ENCODE results near the gene MTMR10.

The MTMR10 gene

DNA sequence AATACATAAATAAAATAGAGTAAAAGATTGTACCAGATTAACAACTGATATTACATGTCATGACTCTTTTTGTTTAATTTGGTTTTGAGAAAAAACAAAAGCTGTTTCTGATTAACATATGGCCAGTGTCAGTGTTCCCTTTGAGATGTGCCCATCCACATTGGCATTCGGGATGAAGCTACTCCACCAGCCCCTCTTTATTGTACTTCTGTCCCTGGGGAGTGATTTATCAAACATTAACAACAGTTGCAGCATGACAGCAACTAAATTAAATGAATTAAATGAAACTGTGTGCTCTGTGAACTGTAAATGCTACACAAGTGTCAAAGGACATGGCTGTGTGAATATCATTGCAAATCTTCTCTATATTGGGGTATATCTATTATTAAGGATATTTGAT, 25.9 kb upstream of the MTMR10 start:
- no peak for DNase-seq
- in situ Hi-C loops (cut with HindIII; ENCODE audit: low pct_ligation_motif_present, low pct_unique_long_range_greater_than_20kb, low sequenced_read_pairs): no loop called here

DNA sequence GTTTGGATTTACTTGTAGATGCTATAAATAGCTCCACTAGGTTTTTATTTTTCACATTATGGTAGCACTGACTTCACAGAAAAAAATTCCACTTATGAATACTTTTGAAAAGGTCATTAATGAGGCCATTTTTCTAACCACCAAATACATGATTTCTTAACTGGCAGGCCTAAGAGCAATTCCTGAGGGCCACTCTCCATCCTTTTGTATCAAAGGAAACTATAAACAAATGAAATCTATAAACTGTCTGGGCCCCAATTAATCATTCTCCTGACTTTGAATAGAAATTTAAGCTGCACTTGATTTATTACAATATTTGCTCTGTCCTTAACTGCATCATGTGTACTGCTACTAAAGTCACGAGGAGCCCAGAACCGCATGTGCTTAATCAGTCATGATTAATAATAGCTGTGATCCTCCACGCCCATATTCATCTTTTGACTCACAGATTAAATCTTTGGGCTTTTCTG, 25.1 kb upstream of the MTMR10 start:
- DNase-seq: no peak
- in situ Hi-C loops (cut with HindIII; ENCODE audit: low pct_ligation_motif_present, low pct_unique_long_range_greater_than_20kb, low sequenced_read_pairs): no loop called here

DNA sequence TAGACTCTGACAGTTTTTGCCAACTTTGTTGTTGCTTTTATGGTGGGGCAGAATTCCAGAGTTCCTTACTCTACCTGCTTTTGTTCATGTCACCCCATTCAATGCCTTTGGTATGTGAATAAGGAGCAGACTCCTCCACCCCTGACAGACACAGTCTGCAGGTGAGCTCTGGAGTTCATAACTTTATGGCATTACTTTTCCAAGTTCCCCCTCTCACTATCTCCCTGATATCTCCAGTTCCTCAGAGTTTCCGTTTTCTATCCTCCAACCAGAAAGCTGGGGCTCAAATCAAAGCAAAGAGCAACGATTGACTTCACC, 23.1 kb upstream of the MTMR10 start:
- no peak for DNase-seq
- in situ Hi-C loops (cut with HindIII; ENCODE audit: low pct_ligation_motif_present, low pct_unique_long_range_greater_than_20kb, low sequenced_read_pairs): no loop called here

DNA sequence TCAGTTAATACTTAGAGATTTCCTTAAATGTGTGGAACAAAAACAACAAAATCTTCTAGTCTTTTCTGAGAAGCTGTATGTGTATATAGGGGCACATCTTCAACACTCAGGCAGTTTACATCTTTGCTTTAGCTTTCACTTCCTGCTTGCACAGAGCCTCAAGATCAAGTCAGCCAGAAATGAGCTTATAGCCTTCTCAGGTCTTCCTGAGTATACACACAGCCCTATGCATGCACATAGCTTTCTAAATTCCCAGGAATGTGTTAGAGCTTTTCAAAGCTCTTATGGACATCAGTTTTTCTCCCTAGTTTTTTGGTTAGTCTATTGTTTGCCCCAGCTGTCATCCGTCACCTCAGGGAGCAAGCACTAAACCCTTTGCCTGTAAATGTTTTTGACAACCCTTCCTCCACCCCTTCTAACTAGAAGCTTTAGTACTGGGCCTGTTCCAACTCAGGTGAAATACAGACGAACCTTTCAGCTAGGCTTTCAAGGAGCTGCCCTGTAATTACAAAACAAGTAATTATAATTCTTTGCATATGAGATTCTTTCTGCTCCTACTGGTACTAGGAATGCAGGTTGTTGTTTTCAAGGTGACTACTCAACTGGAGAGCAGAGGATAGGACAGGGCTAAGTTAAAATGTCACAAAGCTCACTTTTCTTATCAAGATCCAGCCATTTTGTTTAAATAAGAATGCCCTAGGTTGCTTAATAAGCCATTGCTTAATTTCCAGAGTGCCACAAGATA, 22.6 kb upstream of the MTMR10 start:
- in situ Hi-C loops (cut with HindIII; ENCODE audit: low pct_ligation_motif_present, low pct_unique_long_range_greater_than_20kb, low sequenced_read_pairs): no loop called here
- peak; percentile 9 for DNase-seq

DNA sequence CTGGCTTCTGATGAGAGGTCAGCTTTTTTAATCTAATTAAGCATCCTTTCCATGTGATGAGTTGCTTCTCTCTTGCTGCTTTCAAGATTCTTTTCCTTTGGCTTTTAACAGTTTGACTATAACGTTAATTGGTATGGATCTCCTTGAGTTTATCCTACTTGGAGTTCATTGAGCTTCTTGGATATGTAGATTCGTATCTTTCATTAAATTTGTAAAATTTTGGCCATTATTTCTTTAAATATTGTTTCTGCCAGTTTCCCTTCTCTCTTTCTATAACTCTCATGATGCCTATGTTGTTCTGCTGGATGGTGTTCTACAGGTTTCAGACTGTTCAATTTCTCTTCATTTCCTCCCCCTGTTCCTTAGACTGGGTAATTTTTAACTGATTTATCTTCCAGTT, 21.0 kb upstream of the MTMR10 start:
- in situ Hi-C loops (cut with HindIII; ENCODE audit: low pct_ligation_motif_present, low pct_unique_long_range_greater_than_20kb, low sequenced_read_pairs): no loop called here
- no peak for DNase-seq

DNA sequence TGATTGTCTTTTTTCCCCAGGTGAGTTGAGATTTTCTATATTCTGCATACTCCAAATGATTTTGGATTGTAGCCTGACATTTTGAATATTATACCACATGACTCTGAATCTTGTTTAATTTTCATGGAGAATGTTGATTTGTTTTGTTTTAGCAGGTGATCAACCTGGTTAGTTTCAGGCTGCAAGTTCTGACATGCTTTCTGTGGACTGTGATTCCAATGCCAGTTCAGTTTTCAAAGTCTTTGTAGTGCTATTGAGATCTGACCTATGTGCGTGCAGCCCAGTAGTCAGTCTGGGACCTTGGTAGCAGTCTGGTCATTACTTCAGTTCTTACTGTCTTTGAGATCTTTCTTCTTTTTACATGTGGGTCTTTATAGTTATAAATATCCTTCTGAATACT, 18.6 kb upstream of the MTMR10 start:
- in situ Hi-C loops (cut with HindIII; ENCODE audit: low pct_ligation_motif_present, low pct_unique_long_range_greater_than_20kb, low sequenced_read_pairs): no loop called here
- no peak for DNase-seq

DNA sequence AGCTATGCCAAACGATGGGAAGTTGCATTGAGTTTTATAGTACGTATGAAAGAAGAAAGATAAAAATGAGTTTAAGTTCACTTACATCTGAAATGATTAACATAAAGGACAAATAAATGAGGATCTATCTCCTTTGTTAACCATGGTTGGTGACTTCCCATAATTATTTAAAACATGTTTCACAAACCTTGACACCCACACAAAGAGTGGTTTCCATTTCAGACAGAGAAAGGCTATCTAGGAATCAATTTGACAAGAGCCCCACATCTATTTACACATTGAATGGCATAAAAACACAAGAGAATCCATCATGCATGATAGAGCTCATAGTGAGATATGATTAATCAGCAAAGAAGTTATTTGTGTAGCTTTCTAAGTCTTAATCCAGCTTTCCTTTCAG, 14.2 kb upstream of the MTMR10 start:
- in situ Hi-C loops (cut with HindIII; ENCODE audit: low pct_ligation_motif_present, low pct_unique_long_range_greater_than_20kb, low sequenced_read_pairs): no loop called here

DNA sequence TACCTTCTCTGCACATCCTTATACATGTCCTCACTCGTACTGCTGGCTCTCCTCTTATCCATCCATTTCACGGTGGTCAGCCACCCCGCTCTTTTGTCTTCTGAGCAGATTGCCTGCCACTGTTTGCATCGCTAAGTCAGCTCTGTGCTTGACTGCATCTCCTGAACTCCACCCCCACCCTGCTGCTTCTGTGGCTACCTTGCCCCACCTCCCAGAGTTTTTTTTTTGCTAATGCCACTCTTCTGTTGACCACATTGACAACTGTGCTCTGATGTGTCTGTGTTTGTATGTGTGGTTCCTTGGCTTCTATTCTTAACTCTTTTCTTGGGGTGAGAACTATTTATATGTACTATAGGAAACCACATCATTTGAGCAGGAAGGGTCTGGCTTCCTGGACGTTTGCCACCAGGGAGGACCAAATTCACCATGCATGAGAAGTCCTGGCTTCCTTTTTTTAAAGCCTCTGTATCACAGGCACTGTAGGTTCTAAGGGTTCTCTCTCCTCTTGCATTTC, 12.8 kb upstream of the MTMR10 start:
- in situ Hi-C loops (cut with HindIII; ENCODE audit: low pct_ligation_motif_present, low pct_unique_long_range_greater_than_20kb, low sequenced_read_pairs): no loop called here
- DNase-seq: peak; percentile 5

More for the DNA sequence above, 14.2 kb upstream of the MTMR10 start:
- DNase-seq: no peak

DNA sequence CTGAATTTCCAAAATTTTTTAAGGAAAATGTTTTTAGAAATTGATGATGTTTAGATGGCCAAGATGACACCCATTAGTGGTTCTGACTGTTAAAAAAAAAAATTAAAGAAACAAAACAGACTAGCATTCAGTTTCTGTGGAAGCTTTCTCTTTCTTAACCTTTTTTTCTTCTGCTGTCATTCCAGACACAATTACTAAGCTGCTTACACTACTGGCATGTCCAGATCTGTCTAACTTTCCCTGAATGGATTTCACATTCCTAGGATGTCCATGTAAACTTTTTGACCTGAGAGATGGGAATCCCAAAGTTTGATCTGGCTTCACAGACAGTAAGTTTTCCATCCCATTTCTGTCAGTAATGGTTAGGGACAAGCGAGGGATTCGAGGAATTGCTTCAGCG, 10.3 kb upstream of the MTMR10 start:
- no peak for DNase-seq
- in situ Hi-C loops (cut with HindIII; ENCODE audit: low pct_ligation_motif_present, low pct_unique_long_range_greater_than_20kb, low sequenced_read_pairs): no loop called here

DNA sequence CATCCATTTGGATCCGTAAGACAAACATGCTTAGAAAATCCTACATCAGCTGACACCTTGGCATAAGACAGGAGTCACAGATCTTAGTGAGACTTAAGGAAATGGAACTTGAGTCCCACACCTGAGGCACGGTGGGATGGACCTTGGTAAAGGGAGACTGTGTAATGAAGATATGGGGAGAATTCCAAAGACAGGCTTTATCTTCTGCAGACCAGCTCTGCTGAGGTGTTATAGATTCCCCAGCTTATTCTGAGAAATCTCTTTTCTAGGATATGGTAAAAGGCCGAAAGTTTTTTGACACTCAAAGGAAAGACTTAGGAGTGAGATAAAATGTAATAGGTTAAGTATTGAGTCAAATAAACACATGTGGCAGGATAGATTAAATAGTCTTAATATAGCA, 8.3 kb upstream of the MTMR10 start:
- DNase-seq: no peak
- in situ Hi-C loops (cut with HindIII; ENCODE audit: low pct_ligation_motif_present, low pct_unique_long_range_greater_than_20kb, low sequenced_read_pairs): no loop called here

DNA sequence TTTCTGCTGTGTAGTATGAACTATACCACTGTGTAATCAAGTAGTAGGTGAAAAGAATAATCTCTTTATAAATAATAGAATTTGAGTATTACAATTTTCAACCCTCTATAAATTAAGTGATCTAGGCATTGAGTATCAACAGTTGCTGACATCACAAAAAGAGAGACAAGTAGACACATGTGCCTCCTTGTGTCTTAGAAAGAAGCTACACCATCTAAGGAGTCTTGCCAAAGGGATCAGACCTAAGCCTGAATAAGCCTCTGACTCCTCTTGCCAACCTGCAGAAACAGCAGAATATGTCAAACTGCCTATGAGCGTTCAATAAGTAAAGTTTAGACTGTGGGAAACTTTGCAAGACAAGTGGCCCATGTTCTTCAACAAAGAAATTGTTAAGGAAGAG, 5.8 kb upstream of the MTMR10 start:
- no peak for DNase-seq
- in situ Hi-C loops (cut with HindIII; ENCODE audit: low pct_ligation_motif_present, low pct_unique_long_range_greater_than_20kb, low sequenced_read_pairs): no loop called here

DNA sequence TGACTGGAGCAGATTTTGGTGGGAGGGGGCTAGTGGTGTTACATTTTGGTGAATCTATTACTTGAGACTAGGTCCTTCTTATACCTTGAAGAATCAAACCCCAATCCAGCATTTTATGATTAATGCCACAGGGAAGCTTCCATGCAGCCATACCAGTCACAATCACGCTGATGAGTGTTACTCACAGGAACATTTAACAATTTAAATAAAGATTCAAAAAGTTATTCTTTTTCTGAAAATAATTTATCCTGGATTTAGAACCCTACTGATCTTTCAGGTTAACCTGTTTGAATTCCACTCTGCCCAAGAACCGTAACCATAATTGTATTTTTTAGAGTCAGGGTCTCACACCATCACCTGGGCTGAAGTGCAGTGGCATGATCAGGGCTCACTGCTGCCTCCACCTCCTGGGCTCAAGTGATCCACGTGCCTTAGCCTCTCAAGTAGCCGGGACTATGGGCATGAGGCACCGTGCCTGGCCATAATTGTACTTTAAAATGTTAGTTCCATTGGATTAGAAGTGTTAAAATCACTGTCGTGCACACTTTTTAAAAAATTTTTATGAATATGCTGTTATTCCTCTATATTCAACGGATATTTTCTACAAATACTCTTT, 929 bp upstream of the MTMR10 start:
- peak; percentile 23 for DNase-seq
- in situ Hi-C loops (cut with HindIII; ENCODE audit: low pct_ligation_motif_present, low pct_unique_long_range_greater_than_20kb, low sequenced_read_pairs): no loop called here

DNA sequence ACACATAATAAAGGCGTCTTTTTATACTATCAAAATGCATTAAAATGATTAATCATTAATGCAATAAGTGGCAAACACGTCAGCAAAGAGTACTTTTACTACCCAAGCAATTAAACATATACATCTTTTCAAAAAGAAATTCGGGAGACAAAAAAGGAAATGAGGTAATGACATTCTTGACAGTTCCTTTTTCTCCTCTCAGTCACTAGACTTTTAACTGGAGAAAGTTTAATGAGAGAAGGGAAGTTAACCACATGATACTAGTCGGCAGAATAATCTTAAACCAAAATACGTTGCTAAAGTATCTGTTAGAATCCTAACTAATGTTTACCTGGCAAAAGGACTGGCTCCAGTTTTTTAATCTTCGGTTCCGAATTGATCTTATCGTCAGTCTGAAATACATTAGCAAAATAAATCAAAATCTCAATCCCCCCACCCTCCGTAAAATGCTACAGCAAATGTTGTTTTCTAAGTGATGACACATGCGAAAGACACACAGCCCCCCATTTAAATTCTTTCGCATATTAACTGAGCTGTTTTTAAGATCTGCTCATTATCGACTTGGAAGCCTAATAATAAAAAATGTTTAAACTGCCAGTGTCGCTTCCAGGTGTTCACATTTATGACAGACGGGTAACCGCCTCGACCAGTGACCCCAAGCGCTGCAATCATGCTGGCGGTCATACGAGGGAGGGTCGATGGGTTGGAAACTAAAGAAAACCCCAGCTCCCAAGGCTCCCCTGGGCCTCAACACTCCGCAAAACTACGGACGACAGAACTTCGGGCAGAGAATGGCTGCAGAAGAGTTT, 778 bp downstream of the MTMR10 start:
- peak; percentile 2 for DNase-seq
- in situ Hi-C loops (cut with HindIII; ENCODE audit: low pct_ligation_motif_present, low pct_unique_long_range_greater_than_20kb, low sequenced_read_pairs): no loop called here

DNA sequence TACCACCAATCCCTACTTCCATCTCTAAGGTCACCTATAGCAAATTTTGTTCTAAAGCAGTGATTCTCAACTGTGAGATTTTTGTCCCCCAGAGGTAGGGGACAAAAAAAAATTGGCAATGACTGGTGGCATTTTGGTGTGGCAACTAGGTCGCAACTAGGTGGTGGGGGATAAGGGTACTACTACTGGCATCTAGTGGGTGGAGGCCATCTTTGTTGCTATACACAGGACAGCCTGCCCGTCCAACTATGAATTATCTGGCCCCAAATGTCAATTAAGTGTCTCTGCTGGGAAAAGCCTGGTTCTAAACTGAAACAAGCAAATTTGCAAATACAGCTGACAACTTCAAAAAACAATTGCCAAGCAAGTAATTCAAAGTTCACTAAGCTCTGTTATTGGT, 1.4 kb downstream of the MTMR10 start:
- in situ Hi-C loops (cut with HindIII; ENCODE audit: low pct_ligation_motif_present, low pct_unique_long_range_greater_than_20kb, low sequenced_read_pairs): no loop called here

DNA sequence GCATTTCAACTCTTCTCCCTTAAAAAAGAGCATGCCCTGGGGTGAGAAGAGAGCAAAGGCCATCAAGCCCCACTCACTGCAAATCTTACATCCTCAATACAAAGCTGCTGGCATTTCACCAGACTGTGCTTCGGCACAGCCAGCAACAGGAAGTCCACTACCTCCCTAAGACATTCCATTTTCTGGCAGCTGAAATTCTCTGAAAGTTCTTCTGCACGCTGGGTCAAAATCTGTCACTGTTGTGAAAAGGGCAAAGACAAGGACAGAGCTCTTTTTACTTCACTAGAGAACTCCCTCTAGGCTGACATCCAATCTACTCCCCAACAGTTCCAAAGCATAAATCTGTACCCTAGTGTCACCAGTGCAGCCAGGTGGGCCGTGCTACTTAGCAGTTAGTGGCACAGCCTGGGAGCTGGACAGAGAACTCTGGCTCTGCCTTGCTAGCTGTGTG, 6.3 kb downstream of the MTMR10 start:
- DNase-seq: peak; percentile 32
- in situ Hi-C loops (cut with HindIII; ENCODE audit: low pct_ligation_motif_present, low pct_unique_long_range_greater_than_20kb, low sequenced_read_pairs): no loop called here

More for the DNA sequence above, 1.4 kb downstream of the MTMR10 start:
- peak; percentile 11 for DNase-seq

DNA sequence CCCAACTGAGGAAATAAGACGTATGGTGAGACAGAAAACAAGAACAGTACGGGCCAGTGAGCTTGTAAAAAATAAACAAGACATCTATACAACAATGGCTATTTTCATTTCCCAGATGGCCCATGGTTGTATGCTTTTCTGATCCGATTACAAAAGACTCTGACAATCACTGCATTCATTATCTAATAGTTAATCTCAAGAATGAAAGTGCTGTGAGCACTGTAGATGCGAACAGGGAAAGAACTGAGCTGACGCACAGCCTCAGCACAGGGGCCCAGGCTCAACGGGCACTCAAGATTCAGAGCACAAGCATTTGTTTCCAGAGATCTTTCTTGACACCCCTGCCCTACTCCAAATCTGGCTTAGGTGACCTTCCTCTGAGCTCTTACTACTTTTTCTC, 6.9 kb downstream of the MTMR10 start:
- in situ Hi-C loops (cut with HindIII; ENCODE audit: low pct_ligation_motif_present, low pct_unique_long_range_greater_than_20kb, low sequenced_read_pairs): no loop called here
- DNase-seq: no peak

DNA sequence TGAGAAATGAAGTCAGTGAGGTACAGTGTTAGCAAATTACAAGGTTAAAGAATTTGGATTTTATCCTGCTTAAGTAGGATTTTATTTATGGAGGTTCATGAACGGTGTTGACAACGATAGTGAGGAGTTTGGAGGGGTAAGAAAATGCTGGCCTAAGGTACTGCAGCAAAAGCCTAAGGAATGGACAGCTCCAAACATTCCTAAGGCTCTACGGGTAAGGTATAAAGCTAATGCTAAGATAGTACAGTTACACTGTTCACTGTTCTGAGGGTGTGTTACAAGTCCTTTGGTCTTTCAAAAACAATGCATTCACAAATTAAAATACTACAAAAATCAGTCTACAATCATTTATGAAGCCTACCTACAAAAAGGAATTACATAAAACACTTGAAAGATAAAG, 7.3 kb downstream of the MTMR10 start:
- in situ Hi-C loops (cut with HindIII; ENCODE audit: low pct_ligation_motif_present, low pct_unique_long_range_greater_than_20kb, low sequenced_read_pairs): no loop called here
- no peak for DNase-seq

DNA sequence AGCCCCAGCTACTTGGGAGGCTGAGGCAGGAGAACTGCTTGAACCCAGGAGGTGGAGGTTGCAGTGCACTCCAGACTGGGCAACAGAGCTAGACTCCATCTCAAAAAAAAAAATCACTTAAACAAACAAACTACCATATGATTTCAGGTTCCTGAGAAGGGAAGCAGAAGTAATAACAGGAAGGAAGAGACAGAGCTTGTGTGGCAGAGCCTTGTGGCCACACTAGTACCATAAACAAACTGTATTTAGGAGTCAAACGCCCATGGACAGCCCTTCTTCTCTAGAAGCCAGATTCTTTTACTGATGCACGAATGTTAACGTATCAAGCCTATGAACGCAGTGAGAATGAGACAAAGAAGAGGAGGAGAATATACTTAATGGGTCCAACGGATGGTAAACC, 12.0 kb downstream of the MTMR10 start:
- in situ Hi-C loops (cut with HindIII; ENCODE audit: low pct_ligation_motif_present, low pct_unique_long_range_greater_than_20kb, low sequenced_read_pairs): no loop called here
- DNase-seq: no peak

DNA sequence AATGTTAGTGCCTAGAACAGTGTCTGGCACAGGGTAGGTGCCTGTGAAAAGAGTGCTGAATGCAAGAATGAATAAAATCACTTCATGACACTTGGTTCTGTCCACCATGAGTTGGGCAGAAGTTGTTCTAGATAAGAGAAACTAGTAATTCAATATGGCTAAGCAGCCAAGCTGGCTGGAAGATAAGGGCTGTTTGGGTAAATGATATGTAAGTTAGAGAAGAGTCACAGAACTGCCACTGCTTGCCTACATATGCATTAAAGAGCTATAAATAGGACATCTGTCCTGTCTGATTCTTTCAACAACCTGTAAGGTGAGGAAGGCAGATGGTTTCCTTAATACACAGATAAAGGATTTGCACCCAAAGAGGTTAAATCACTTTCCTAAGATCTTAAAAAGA, 13.1 kb downstream of the MTMR10 start:
- DNase-seq: no peak
- in situ Hi-C loops (cut with HindIII; ENCODE audit: low pct_ligation_motif_present, low pct_unique_long_range_greater_than_20kb, low sequenced_read_pairs): no loop called here

Measured in ACHN (cell line).